NCI-H128 (cell line): ENCODE data around the gene WNT5A.

Source experiments
- DNase-seq: peaks from one replicate; lab custom pipeline; 2025; ENCODE audit not compliant: unreplicated experiment; lab: John Stamatoyannopoulos, UW

WNT5A gene

GRCh38 chr3:55452886-55453285 is 34.2 kb downstream of the WNT5A start:
- DNase-seq: no peak

GRCh38 chr3:55449527-55449926 is 37.6 kb downstream of the WNT5A start:
- DNase-seq: no peak

GRCh38 chr3:55446850-55447249 is 40.3 kb downstream of the WNT5A start:
- DNase-seq: no peak

- no peak for DNase-seq
Observed at GRCh38 chr3:55445551-55445950, 41.6 kb downstream of the WNT5A start.

GRCh38 chr3:55443346-55443745 is 43.8 kb downstream of the WNT5A start:
- DNase-seq: no peak

- DNase-seq: no peak
Observed at GRCh38 chr3:55442861-55443260, 44.2 kb downstream of the WNT5A start.

GRCh38 chr3:55441499-55441898 is 45.6 kb downstream of the WNT5A start:
- DNase-seq: no peak

GRCh38 chr3:55440104-55440708 is 46.9 kb downstream of the WNT5A start:
- no peak for DNase-seq

GRCh38 chr3:55439657-55440056 is 47.4 kb downstream of the WNT5A start:
- DNase-seq: no peak

GRCh38 chr3:55436644-55437043 is 50.5 kb downstream of the WNT5A start:
- no peak for DNase-seq

GRCh38 chr3:55435491-55435890 is 51.6 kb downstream of the WNT5A start:
- no peak for DNase-seq

- no peak for DNase-seq
Observed at GRCh38 chr3:55434789-55435188, 52.3 kb downstream of the WNT5A start.

- no peak for DNase-seq
Observed at GRCh38 chr3:55431041-55431440, 56.1 kb downstream of the WNT5A start.

- DNase-seq: no peak
Observed at GRCh38 chr3:55427739-55428138, 59.4 kb downstream of the WNT5A start.

- DNase-seq: no peak
Observed at GRCh38 chr3:55426486-55426885, 60.6 kb downstream of the WNT5A start.

GRCh38 chr3:55423782-55424181 is 63.3 kb downstream of the WNT5A start:
- no peak for DNase-seq

- DNase-seq: no peak
Observed at GRCh38 chr3:55417211-55417610, 69.9 kb downstream of the WNT5A start.

- no peak for DNase-seq
Observed at GRCh38 chr3:55416331-55416821, 70.7 kb downstream of the WNT5A start.
